ACHN (cell line): Measurements from ENCODE around the gene SYCP2L.

Source experiments
- DNase-seq: peaks from one replicate; pipeline ENCODE4 v3.0.0-alpha.2; 2015
- in situ Hi-C: cut with HindIII; loops from 2 replicates; pipeline ENCODE4 v1.10.0; 2017; ENCODE audit warnings: low sequenced_read_pairs, low pct_ligation_motif_present, low pct_unique_long_range_greater_than_20kb

Gene SYCP2L

DNA sequence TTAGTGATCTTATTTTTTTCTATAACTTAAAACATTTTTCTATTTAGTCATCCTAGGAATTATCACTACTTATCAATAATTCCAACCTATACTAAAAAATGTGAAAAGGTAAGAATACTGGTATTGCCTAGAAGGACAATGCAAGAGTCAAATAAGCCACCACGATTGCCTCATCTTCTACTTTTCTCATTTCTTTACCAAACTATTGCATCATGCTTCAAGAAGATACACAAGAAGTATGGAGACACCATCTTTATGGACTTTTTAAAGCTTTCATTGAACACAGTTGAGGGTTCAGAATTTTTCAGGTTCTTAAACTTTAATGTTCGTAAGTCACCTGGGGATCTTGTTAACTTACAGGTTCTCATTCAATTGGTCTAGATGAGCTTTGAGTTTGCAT lies 131.4 kb downstream of the SYCP2L start:
- DNase-seq = no peak
- in situ Hi-C loops = no loop called here

DNA sequence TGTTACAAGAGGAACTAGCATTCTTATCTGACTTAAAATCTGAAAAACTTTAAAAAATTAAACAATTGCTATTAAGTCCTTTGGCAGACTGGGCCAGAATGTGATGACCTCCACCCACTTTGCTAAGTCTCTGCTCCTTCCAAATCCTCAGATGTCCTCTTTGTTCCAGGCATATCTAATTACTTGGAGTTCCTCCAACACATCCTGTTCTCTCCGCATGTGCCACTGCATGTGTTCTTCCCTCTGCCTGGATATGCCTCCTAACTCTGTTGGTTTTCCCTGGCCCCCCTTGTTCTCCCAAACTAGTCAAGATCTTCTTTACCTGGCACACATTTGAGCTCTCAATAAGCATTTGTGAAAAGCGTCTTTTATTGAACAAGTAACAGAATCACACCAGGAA lies 134.2 kb downstream of the SYCP2L start:
- DNase-seq = no peak
- in situ Hi-C loops = no loop called here

DNA sequence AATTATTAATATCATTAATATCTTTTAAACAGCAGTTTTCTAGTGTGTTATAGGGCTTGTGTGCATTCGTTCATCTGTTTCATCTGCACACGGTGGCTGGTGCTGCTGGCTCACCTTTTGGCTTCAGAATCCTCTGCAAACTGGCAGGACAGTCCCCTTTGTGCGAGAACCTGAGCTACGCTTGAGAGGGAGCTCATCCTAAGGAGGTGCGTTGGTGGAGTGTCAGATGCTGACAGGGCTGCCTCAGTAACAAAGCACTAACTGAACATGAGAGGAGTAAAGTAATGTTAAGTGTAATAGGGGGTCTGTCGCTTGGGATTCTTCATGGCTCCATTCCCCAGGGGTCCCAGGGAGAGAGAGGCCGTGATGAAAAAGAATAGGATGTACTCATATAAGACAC lies 134.9 kb downstream of the SYCP2L start:
- no peak for DNase-seq
- in situ Hi-C loops = no loop called here

DNA sequence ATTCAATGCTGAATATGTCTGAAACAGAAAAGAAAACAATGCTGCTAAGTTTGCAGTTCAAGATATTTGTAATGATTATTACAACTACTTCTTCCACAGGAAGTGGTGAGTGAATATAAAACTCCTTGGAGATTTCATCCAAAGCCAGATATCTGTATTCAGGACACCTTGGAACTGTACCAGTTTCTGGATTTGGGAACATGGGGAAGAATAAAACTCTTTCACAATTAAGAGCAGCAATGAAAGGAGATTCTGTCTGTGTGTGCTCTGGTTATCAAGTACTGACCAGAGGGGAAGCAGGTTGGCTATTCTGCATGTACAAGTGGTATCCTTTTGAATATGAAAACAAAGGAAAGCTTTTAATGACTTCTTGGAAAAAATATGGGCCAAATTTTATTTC lies 136.2 kb downstream of the SYCP2L start:
- no peak for DNase-seq

More for the DNA sequence above, 136.2 kb downstream of the SYCP2L start:
- in situ Hi-C loops = no loop called here
